Muscle of arm (tissue), 12 donors: Measurements from ENCODE around the gene TEX13A. TPM values are rescaled to one million over a fixed set of nuclear protein-coding genes. Genes with fewer than 3 reads are reported as not detected.

Experiments used
- DNase-seq: peaks from one replicate; pipeline ENCODE4 v3.0.0-alpha.2; 2013
- polyA plus RNA-seq, 12 donors: library from polyadenylated mRNA; unstranded; fragments of 120-200 nt; gene quantifications; one replicate each; pipeline ENCODE4 v1.2.1, GENCODE V29; 2013; ENCODE audit not compliant: insufficient read length in 12 of 12

The TEX13A gene
- polyA plus RNA-seq, 12 donors, result not detected

DNA sequence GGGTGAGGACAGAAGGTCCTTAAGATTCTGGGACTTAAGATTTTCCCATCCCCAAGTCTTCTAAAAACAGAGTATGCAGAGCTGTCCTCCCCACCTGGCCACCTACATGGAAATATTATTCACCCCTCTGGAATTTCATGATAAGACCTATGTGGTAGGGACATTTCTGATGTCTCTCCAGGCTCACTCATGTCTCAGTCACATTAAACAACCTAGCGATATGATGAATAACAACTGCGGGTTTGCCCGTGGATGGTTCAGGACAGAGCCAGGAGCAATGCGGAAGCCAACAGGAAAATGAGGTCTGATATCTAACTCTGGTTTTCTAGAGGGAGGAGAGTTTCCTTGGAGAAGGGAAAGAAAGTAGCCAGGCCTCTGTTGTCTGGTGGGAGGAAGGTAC lies 47.4 kb downstream of the TEX13A start:
- no peak for DNase-seq
